WTC11 (cell line): ENCODE measurements around the gene BTBD7.

Experiments
- CTCF ChIP-seq: fragments of 200-600 bp; IDR thresholded peaks from 2 replicates; pipeline ENCODE4 v1.8.0; 2022; ENCODE audit warnings: antibody characterized with exemption
- FOXP1 ChIP-seq: sonication (generic); formaldehyde crosslinking; IDR thresholded peaks from 2 replicates; pipeline ENCODE4 v1.8.0; 2022; ENCODE audit warnings: missing genetic modification reagents, mild to moderate bottlenecking, moderate library complexity, borderline replicate concordance
- GTF2I ChIP-seq: fragments of 250-450 bp; sonication (Bioruptor Pico); conservative IDR thresholded peaks from 2 replicates; pipeline ENCODE4 v1.4.0; 2021; ENCODE audit warnings: mild to moderate bottlenecking
- KAT7 ChIP-seq: sonication (generic); formaldehyde crosslinking; IDR thresholded peaks from 2 replicates; pipeline ENCODE4 v1.8.1; 2023; ENCODE audit warnings: missing genetic modification reagents, mild to moderate bottlenecking, borderline replicate concordance
- SMAD4 ChIP-seq: sonication (generic); formaldehyde crosslinking; IDR thresholded peaks from 2 replicates; pipeline ENCODE4 v1.8.0; 2022; ENCODE audit warnings: mild to moderate bottlenecking, missing genetic modification reagents
- TEAD1 ChIP-seq: sonication (generic); formaldehyde crosslinking; IDR thresholded peaks from 2 replicates; pipeline ENCODE4 v1.8.0; 2022; ENCODE audit warnings: mild to moderate bottlenecking, missing genetic modification reagents
- USF1 ChIP-seq: sonication (generic); formaldehyde crosslinking; IDR thresholded peaks from 2 replicates; pipeline ENCODE4 v1.8.0; 2022; ENCODE audit warnings: mild to moderate bottlenecking, missing genetic modification reagents
- ZNF512 ChIP-seq: sonication (generic); formaldehyde crosslinking; IDR thresholded peaks from 2 replicates; pipeline ENCODE4 v1.8.1; 2022; ENCODE audit warnings: missing genetic modification reagents, borderline replicate concordance
- TF ChIP-seq, protein P1 (sequence below): sonication (generic); formaldehyde crosslinking; conservative IDR thresholded peaks from 2 replicates; pipeline ENCODE4 v1.8.1; 2022; ENCODE audit warnings: mild to moderate bottlenecking, missing genetic modification reagents
- TF ChIP-seq, protein P2 (sequence below): sonication (generic); formaldehyde crosslinking; IDR thresholded peaks from 2 replicates; pipeline ENCODE4 v1.8.0; 2022; ENCODE audit warnings: mild to moderate bottlenecking, missing genetic modification reagents
- TF ChIP-seq, protein P3 (sequence below): fragments of 250-450 bp; sonication (Bioruptor Pico); IDR thresholded peaks from 2 replicates; pipeline ENCODE4 v1.9.0; 2021; ENCODE audit warnings: moderate library complexity, mild to moderate bottlenecking, inconsistent platforms, borderline replicate concordance

DNA sequence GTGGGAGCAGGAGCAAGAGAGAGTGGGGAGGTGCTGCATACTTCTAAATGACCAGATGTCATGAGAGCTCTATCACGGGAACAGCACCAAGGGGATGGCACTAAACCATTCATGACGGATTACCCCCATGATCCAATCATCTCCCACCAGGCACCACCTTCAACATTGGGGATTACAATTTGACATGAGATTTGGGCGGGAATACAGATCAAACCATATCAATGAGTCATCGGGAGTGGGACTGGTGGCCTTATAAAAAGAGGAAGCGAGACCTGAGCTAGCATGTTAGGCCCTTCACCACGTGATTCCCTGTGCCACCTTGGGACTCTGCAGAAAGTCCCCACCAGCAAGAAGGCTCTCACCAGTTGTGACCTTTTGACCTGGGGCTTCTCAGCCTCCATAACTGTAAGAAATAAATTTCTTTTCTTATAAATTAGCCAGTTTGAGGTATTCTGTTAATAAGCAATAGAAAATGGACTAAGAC, 42.9 kb upstream of the BTBD7 start:
- no peak for TF ChIP-seq USF1 (CRISPR knock-in tag)
- TF ChIP-seq TEAD1: no peak
- TF ChIP-seq CTCF: no peak
- TF ChIP-seq SMAD4 (CRISPR knock-in tag): no peak
- TF ChIP-seq, protein P1, sequence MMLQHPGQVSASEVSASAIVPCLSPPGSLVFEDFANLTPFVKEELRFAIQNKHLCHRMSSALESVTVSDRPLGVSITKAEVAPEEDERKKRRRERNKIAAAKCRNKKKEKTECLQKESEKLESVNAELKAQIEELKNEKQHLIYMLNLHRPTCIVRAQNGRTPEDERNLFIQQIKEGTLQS: no peak
- TF ChIP-seq KAT7: no peak
- TF ChIP-seq, protein P2, sequence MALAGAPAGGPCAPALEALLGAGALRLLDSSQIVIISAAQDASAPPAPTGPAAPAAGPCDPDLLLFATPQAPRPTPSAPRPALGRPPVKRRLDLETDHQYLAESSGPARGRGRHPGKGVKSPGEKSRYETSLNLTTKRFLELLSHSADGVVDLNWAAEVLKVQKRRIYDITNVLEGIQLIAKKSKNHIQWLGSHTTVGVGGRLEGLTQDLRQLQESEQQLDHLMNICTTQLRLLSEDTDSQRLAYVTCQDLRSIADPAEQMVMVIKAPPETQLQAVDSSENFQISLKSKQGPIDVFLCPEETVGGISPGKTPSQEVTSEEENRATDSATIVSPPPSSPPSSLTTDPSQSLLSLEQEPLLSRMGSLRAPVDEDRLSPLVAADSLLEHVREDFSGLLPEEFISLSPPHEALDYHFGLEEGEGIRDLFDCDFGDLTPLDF (CRISPR knock-in tag): no peak
- TF ChIP-seq FOXP1 (CRISPR knock-in tag): no peak
- TF ChIP-seq, protein P3, sequence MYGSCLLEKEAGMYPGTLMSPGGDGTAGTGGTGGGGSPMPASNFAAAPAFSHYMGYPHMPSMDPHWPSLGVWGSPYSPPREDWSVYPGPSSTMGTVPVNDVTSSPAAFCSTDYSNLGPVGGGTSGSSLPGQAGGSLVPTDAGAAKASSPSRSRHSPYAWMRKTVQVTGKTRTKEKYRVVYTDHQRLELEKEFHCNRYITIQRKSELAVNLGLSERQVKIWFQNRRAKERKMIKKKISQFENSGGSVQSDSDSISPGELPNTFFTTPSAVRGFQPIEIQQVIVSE (CRISPR knock-in tag): no peak
- no peak for TF ChIP-seq GTF2I
- no peak for TF ChIP-seq ZNF512 (CRISPR knock-in tag)
